DMS 273 (cell line): ENCODE measurements around the gene DCTN1.
A peak's percentile ranks its signal among the peaks of the same experiment; 100 is the strongest.

Source experiments
- DNase-seq: peaks from one replicate; lab custom pipeline; 2025; ENCODE audit not compliant: unreplicated experiment; lab: John Stamatoyannopoulos, UW

The DCTN1 gene

DNA sequence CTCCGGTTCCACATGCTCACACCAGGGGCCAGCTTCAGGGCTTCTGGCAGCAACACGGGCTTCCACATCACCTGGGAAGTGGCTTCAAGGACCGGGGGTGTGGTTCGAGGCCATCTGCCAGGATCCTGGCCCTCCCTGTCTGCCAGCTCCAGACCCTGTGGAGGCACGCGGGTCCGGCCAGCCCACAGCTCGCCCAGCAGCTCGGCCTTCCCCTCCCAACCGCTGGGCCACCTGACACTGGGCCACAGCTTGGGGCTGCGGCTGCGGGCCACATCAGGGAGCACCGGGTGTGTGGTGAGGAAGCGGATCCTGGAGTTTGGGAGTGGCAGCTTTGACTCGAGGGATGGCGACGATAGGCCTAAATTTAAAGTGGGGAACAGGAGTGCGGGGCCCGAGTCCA lies 34.3 kb upstream of the DCTN1 start:
- no peak for DNase-seq

GRCh38 chr2:74413001-74413698 lies 33.0 kb upstream of the DCTN1 start:
- DNase-seq, result no peak

GRCh38 chr2:74407682-74408081 lies 27.6 kb upstream of the DCTN1 start:
- no peak for DNase-seq

- DNase-seq, result peak; percentile 21
These were observed 25.9 kb upstream of the DCTN1 start for GRCh38 chr2:74406035-74406434.

DNA sequence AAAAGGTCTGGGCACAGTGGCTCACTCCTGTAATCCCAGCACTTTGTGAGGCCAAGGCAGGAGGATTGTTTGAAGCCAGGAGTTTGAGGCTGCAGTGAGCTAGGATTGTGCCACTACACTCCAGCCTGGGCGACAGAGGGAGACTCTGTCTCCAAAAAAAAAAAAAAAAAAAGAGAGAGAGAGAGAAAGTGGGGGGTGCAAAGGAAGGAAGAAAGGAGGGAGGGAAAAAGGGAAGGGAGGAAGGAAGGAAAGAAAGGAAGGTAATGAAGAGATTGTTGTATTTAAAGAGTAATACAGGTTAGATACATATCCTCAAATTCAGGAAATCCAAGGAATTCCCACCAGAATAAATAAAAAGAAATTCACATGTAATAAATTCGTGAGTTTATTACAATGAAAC lies 21.8 kb upstream of the DCTN1 start:
- DNase-seq, result no peak

- peak; percentile 75 for DNase-seq
These were observed 19.7 kb upstream of the DCTN1 start for GRCh38 chr2:74399785-74400184.

- no peak for DNase-seq
These were observed 16.0 kb upstream of the DCTN1 start for GRCh38 chr2:74396149-74396548.

DNA sequence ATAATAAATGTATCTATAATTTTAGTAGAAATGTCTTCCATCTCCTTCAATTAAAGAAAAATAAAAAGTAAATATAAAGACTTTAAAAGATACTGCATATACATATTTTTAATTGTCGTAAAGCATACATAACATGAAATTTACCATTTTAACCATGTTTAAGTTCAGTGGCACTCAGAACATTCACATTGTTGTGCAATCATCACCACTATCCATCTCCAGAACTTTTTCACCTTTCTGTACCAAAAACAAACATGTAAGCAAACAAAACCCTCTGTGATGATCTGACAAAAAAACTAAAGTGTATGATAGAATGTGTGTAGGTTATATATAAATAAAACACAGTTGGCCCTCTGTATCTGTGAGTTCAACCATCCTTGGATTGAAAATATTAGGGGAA lies 13.4 kb upstream of the DCTN1 start:
- DNase-seq, result no peak

- DNase-seq, result no peak
These were observed 12.3 kb upstream of the DCTN1 start for GRCh38 chr2:74392449-74392743.

DNA sequence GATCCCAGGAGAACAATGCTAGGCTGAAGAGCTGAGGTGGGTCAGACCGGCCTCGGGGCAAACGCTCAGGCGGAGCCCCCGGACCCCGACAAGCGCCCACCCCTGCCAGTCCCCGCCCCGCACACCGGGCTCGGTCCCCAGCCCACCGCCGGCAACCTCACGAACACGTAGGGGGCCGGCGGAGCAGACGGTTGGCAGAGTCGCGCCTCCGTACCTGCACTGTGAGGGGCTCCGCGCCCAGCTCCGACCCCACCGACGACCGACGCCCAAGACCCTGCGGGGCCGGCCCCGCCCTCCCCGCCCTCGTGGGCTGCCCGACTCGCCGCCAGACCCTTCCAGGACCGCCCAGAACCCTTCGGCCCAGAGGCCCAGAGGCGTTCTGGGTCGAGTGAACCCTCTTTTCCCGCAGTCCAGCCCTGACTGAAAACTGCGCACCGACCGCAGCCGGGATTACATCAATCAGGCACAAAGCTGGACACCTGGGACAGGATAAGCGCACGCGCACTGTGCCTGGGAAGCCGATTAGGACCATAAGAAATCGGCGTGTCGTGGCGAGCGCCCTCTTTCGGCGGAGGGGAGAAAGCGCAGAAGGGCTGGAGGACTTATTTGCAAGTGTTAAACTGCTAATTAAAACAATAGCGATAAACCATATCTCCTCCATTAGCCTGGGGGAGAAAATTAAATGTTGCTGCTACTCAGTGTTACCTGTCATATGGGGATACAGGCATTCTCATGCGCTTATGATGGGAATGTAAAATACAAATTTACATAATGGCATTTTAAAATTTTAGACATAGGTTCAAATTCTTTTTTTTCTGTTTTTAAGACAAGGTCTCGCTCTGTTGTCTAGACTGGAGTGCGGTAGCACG lies 11.7 kb upstream of the DCTN1 start:
- peak; percentile 96 for DNase-seq

DNA sequence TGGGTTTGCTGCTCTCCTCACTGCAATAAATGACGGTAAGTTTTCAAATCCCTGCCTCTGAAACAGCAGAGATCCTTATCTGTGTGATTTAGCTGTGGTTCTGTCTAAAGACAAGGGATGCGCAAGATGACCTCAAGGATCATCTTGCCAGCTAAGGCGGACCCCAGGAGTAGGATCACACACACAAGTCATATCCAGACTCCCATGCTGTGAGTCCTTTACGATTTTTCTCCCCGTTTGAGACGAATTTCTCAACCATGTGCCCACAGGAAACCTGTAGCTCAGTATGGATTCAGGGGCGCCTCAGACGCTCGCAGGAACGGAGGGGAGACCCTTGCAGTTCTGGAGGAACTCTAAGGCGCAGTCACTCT lies 11.1 kb upstream of the DCTN1 start:
- DNase-seq, result peak; percentile 66

DNA sequence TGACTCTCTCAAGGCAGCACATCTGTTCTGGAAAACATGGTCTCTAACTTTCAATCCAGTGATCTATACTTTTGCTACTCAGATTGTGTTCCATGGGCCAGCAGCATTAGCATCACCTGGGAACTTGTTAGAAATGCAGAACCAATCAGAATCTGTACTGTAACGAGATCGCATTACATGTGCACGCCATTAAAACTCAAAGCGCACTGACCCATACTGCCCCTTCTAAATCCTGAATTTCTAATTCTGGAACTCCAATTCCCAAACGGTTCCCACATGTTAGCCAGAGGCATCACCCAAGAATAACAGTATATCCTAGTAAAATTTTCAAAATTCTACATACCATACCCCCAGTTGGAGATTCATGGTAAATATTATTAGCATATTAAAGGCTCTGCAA lies 10.5 kb upstream of the DCTN1 start:
- DNase-seq, result no peak

- no peak for DNase-seq
These were observed 7.2 kb upstream of the DCTN1 start for GRCh38 chr2:74387346-74387745.

GRCh38 chr2:74385396-74385795 lies 5.3 kb upstream of the DCTN1 start:
- DNase-seq, result no peak

DNA sequence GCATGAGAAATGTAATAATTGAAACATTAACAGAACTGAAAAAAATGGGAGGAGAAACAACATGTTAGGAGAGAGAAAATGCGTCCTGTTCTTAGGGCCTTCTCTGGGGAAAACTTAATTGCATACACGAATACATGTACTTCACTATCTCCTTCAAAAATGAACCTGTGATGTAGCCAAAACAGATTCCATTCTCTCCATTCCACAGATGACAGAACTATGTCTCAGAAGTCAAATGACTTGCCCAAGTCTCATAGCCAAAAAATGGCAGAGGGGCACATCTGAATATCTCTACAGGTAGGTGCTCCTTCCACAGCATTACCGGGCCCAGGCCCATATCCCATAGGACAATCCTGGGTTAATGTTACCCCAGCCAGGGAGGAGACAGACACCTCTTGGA lies 3.9 kb upstream of the DCTN1 start:
- no peak for DNase-seq

- DNase-seq, result no peak
These were observed 3.1 kb upstream of the DCTN1 start for GRCh38 chr2:74383254-74383653.

- DNase-seq, result no peak
These were observed 1.6 kb upstream of the DCTN1 start for GRCh38 chr2:74381751-74382150.

GRCh38 chr2:74378007-74378406 lies 2.1 kb downstream of the DCTN1 start:
- no peak for DNase-seq

GRCh38 chr2:74375838-74376237 lies 4.3 kb downstream of the DCTN1 start:
- no peak for DNase-seq

GRCh38 chr2:74374509-74375205 lies 5.5 kb downstream of the DCTN1 start:
- DNase-seq, result peak; percentile 88

DNA sequence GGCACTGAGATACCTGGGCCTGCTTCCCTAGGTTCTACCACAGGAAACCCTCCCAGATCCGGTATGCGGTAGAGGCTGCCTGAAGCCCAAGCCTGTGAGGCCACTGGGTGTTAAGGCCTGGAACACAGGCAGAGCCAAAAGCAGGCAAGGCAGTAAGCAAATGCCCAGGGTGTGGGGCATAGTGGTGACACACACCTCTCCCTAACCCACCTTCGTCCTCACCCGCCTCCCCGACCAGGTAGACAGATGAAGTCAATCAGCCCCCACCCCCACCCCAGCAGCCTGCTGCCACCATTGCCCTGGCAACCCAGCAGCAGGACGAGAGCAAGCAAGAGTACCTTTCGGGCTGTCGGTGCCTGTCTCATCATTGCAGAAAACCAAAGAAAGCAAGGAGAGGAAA lies 6.1 kb downstream of the DCTN1 start:
- no peak for DNase-seq

DNA sequence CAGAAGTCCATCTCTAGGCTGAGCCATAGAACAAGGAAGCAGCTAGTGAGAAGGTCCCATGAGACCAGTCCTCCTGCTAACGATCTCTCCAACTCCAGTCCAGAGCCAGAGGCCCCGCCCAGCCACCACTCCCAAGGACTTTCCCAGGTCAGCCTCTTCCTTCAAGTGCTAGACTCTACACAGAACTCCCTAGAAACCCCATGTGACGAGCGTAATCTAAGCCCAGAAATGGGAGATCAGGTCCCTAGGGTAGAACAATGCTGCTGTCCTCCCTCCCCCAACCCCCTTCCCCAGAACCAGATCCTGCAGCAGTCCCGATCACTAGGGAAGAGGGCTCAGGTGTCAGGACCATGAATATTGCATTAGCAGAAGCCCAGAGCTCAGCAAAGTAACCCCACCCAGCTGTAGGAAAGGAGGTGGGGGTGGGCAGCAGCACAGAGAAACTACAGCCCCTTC lies 6.9 kb downstream of the DCTN1 start:
- peak; percentile 56 for DNase-seq
